Left forelimb (tissue), 1 donor: ENCODE results near the gene GLP1R.

Experiments
- DNase-seq: peaks from one replicate; pipeline ENCODE4 v3.0.0-alpha.2; 2018; ENCODE audit warnings: low spot score

GLP1R gene

GRCh38 chr6:39062014-39062740, 13.6 kb downstream of the GLP1R start:
- no peak for DNase-seq

DNA sequence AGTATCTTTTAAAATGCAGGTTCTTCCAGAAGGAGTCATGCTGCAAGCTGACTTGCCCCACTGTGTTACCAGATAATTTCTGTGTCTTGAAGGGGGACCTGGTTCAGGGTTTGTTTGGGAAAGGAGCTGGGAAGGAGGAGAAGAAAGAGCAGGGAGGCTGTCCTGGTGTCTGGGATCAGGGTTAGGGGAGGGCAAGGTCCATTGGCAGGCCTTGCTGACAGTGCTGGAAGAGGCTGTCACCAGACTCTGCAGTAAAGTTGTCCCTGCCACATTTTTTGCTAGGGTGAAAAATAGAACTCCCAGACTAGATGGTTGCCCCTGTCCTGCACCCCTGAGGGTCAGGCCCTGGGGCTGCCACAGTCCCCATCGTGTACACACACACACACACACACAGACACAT, 14.9 kb downstream of the GLP1R start:
- DNase-seq = no peak

GRCh38 chr6:39065561-39065960, 17.0 kb downstream of the GLP1R start:
- DNase-seq = no peak

GRCh38 chr6:39068391-39068790, 19.8 kb downstream of the GLP1R start:
- no peak for DNase-seq

DNA sequence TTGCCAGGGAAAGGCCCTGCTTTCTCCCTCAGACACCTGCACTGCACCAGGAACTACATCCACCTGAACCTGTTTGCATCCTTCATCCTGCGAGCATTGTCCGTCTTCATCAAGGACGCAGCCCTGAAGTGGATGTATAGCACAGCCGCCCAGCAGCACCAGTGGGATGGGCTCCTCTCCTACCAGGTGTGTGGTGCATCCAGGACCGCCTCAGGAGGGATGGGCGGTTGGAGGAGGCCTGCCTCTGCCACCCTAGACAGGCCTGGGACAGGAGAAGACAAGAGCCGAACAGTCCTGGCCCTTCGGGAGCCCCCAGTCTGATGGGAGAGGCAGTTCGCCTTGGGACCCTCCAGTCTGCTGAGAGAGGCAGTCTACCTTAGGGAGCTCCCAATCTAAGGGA, 24.2 kb downstream of the GLP1R start:
- peak; percentile 46 for DNase-seq

DNA sequence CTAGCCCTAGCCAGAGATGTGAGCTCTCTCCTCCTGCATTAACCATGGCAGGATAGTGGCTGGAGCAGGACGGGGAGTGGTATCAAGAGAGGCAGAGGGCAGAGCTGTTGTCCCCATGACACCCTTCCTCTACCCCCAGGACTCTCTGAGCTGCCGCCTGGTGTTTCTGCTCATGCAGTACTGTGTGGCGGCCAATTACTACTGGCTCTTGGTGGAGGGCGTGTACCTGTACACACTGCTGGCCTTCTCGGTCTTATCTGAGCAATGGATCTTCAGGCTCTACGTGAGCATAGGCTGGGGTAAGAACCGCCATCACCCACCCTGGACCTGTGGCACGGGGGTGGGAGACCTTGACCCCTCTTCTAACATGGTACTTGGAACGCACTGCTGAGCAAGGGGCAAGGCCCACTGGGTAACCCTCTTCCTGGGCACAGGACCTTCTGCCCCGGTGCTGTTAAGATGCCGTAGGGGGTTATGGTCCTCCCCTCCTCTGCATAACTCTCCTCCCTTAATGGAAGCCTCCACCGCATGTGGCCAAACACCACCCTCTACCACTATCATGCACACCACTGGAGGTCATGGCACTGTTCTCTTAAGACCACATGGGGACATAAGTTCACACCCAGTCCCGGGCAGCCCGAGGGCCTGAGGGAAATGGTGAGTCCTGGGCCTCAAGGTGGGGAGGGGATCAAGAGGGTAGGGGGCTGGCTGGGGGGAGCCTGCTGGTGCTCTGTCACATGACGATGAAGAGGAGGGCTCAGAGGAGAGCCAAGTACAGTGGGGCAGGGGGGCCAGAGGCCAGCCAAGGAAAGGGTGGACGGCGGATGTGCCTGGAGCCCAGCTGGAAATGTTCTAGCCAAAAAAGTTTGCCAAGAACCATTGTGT, 25.1 kb downstream of the GLP1R start:
- peak; percentile 42 for DNase-seq

DNA sequence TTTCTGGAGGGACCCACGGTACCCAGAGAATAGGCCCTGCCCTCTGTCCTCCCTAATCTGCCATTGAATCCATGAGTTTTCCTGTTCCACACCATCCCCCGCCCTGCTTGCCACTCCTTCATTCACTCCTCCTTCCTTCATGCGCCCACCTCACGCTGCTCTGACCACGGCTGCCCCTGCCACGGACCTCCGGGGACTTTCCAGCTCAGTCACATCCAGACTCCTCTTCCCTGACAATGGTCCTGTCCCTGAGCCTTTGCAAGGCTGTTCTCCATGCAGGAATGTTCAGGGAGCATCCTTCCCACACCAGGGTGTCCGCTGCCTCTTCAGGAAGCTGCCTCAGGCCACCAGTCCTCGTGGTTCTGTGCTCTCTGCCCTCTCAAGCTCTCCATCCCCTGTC, 25.9 kb downstream of the GLP1R start:
- peak; percentile 41 for DNase-seq

GRCh38 chr6:39075010-39075686, 26.6 kb downstream of the GLP1R start:
- DNase-seq = peak; percentile 49

GRCh38 chr6:39075807-39076622, 27.4 kb downstream of the GLP1R start:
- DNase-seq = no peak

DNA sequence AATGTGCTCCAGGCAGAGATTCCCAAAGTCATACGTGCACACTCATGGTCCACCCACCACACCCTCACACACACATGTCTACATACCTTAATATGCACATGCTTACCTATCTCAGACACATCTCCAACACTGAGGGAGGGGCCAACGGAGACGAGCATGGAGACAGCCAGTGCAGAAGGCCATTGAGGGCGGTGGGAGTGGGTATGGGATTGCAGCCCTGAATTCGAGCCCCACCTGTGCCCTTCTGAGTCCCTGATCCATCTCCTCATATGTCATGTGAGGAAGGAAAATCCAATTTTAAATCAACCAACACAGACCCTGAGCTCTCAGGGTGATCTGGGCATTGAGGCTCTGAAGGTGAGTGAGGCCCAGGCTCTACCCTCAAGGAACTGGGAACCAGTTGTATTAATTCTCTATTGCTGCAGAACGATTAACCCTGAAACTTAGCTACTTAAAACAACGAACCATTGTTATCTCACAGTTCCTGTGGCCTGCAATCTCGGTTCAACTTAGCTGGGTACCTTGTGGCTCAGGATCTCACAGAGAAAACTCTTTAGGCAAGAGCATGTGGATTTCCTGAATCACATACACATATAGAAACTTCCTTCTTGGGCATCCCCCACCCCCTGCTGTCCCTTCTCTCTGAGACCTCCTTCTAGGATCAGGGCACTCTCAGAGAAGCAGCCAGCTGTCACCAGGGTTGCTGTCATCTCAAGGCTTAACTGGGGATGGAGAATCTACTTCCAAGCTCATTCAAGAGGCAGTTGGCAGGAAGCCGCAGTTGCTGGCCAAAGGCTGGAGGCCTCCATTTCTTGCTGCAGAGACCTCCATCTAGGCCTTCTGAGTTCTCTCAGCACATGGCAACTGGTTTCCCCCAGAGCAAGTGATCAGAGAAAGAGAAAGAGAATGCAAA, 28.3 kb downstream of the GLP1R start:
- no peak for DNase-seq

DNA sequence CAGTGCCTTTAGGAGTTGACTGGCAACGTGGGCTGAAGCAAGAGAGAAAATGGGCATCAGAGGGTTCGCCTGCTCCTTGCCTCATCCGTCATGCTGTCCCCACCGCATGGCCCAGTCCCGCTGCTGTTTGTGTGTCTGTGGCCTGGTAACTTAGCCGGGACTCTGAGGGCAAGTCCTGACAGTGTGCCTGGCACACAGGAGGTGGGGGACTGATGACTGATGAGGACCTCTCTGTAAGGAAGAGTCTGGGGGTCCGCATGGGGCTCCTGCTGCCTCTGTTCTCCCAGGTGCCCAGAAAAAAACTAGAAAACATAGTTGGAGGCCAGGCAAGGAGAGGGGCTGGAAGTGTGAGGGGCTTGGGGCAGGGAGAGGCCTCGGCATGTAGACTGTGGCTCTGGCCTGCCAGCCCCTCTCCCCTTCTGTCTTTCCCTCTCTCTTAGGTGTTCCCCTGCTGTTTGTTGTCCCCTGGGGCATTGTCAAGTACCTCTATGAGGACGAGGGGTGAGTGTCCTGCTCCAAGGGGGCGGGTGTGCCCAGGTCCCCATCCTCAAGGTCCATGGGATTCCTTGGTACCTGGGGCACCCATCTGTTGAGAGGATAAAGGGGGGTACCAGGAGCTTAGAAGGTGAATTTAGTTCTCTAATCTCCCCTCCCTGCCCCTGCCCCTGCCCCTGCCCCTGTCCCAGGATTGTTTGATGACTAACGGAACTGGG, 29.5 kb downstream of the GLP1R start:
- DNase-seq = no peak

DNA sequence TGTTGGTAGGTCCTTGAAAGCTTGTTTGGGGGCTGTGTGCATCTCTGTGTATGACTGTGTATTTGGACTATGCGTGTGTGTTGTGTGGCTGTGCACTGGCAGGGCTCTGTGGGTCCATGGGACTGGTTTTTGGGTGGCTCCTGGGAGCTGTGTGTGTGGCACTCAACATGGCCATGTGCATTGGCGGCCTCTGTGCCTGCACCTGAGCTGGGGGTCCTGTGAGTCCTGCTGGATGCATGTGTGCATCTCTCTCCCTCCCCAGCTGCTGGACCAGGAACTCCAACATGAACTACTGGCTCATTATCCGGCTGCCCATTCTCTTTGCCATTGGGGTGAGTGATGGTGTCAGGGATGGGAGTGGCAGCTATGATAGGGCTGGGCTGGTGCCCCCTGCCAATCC, 30.1 kb downstream of the GLP1R start:
- no peak for DNase-seq

GRCh38 chr6:39079197-39080125, 30.9 kb downstream of the GLP1R start:
- no peak for DNase-seq

- no peak for DNase-seq
Measured at GRCh38 chr6:39080246-39080875, 31.8 kb downstream of the GLP1R start.

GRCh38 chr6:39082310-39082709, 33.7 kb downstream of the GLP1R start:
- DNase-seq = no peak

- no peak for DNase-seq
Measured at GRCh38 chr6:39083231-39083634, 34.7 kb downstream of the GLP1R start.

GRCh38 chr6:39084506-39084905, 35.9 kb downstream of the GLP1R start:
- DNase-seq = no peak

DNA sequence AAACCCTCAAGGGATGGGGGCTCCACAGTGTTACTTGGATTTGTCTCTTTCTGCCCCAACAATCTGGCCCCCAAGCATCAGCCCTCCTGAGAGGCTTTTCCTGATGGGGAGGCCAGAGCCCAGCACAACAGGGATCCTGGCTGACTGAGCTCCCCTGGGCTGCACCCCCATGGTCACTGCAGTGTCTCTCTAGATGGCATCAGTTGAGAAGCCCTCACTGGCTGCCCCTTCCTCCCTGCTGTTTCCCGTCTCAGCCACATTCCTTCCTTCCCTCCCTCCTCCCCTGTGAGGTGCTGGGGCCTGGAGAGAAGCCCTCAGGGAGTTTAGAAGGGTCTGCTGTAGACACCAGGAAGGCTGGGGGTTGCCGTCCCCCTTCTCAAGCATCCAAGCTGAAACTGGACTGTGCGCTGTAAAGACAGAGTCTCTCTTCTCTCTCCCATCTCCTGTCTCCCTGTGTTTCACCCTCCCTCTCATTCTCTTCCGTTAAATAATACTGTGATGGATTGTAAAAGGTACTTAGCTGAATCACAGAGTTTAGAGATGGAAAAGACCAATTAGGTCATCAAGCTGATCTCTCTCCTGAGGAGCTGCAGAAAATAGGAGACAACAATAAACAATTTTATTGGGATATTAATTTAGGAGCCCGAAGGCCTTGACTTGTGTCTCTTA, 36.7 kb downstream of the GLP1R start:
- DNase-seq = no peak
